GM18499 (cell line): ENCODE data around the gene HS3ST4.
A peak's percentile ranks its signal among the peaks of the same experiment; 100 is the strongest.
"Not testable (repeated sequence)": the region's sequence is repeated elsewhere in the genome, so short reads cannot be mapped to it uniquely, and the experiment has no call there.

Experiments used
- ATAC-seq: cut with Tn5 transposase; IDR thresholded peaks from one replicate; pipeline ENCODE4 v1.9.1; 2021; ENCODE audit warnings: moderate number of reproducible peaks; ENCODE audit not compliant: insufficient read depth, unreplicated experiment

HS3ST4 gene

GRCh38 chr16:25966172-25967097 lies 274.7 kb downstream of the HS3ST4 start:
- peak; percentile 86 for ATAC-seq

DNA sequence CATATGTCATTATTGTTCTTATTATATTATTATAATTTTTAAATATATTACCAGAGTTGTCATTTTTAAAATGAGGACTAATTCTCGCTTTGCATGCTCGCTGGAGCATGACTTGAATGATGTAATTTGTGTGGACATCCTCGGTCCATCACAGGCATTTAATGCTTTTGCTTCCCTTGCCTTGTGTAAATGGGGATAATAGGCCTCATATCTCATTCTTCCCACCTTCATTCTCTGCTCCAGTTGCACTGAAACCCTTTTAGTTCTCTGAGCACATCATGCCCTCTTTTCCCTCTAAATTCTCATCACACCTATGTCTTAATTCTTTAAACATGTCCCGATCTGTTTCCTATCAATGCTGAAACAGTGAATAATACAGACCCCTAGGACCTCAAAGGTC lies 285.4 kb downstream of the HS3ST4 start:
- ATAC-seq: no peak

- no peak for ATAC-seq
Observed at GRCh38 chr16:25978218-25978617, 286.5 kb downstream of the HS3ST4 start.

- ATAC-seq: no peak
Observed at GRCh38 chr16:25988084-25988483, 296.3 kb downstream of the HS3ST4 start.

DNA sequence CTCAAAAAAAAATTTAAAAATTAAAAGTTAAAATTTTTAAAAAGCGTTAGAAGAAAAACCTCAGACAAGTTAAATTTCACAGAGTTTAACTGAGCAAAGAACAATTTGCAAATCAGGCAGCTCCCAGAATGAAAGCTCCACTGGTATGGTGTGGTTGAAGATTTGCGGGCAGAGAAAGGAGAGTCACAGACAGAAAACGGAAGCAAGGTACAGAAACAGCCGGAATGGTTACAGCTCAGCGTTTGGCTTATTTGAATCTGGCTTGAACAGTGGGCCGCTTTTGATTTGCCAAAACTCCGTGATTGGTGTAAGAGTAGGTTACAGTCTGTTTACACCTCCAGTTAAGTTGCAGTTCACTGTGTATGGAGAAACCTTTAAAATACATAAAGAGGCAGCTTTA lies 297.1 kb downstream of the HS3ST4 start:
- ATAC-seq: no peak

DNA sequence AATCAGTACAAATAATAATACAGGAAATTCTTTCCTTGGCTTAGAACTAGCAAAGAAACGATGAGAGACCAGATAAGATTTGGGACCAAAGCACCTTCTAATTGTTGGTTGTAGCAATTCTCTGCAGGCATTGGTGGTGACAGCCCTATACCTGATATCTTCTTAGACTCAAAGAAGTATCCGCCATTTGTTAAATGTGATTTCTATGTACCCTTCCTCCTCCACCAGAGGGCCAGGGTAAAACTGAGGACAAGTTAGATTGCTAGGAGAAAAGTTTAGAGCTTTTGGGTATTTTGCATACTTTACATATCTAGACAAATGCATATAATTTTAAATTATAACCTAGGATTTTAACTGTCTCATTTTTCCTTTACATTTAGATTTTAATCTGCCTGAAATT lies 304.3 kb downstream of the HS3ST4 start:
- ATAC-seq: no peak

GRCh38 chr16:26005336-26005735 lies 313.6 kb downstream of the HS3ST4 start:
- ATAC-seq: no peak

- no peak for ATAC-seq
Observed at GRCh38 chr16:26012376-26012775, 320.6 kb downstream of the HS3ST4 start.

- no peak for ATAC-seq
Observed at GRCh38 chr16:26015776-26016175, 324.0 kb downstream of the HS3ST4 start.

DNA sequence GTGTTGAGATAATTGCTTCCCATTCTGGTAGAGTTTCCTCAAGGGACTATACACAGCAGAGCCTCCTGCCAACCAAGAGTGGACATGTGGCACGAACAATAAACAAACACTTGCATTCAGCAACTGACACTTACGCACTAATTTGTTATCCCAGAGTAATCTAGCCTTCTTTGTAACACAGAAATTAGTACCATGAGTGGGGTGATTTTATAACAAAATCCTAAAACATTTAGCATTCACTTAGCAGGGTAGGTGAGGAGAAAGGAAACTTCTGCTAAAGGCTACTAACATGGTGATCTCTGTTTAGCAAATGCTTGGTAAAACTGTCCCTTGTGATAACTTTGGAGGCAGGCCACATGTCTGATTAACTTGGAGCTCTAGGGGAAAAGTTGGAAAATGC lies 325.2 kb downstream of the HS3ST4 start:
- ATAC-seq: no peak

GRCh38 chr16:26019381-26020242 lies 327.9 kb downstream of the HS3ST4 start:
- ATAC-seq: no peak

DNA sequence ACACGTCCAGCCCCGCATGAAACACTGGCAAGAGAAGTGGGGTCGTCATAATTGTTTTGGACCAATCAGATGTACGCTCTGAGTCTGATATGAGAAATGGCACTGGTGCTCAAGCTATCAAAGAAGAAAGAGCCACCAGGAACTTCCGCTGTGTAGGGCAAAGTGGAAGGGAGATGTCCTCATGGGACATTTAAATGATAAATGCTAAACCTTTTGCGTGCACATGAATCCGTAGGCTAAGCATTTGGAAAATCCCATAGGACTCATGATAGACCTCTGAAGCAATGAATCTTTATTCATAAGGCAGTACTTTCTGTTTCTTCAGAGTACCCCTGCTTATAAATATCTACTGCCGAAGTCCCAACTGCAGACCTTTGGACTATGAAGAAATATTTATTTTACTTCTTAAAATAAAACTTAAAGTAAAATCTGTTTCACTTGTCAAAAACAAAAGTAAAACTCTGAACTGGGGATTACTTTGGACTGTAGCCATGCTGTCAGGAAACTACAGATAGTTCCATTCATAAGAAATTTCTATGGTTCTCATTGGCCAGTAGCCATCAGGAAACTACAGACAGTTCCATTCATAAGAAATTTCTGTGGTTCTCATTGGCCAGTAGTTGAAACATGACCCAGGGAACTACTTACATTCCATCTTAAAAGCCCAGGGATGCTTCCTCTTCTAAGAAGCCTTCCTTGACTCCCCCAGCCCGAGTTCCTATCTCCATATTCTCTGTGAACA lies 335.1 kb downstream of the HS3ST4 start:
- no peak for ATAC-seq

DNA sequence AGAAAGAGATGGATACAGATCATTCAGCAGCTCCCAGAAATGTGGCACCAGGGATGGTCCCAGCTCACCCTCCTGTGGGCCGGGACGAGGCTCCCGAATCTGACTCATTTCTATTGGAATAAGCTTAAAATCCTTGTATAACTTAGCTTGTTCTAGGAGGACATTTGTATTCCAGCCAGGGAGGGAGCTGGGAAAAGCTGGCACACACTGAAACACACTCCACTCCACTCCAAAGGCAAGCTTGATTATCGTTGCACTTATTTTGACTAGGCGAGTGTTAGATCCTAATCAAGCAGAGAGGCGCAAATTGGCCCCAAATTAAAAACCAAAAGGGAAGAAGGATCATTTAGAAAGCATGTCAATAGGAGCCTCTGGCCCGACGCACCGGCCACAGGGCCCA lies 339.5 kb downstream of the HS3ST4 start:
- no peak for ATAC-seq

- not testable (repeated sequence) for ATAC-seq
Observed at GRCh38 chr16:26032661-26033060, 340.9 kb downstream of the HS3ST4 start.

DNA sequence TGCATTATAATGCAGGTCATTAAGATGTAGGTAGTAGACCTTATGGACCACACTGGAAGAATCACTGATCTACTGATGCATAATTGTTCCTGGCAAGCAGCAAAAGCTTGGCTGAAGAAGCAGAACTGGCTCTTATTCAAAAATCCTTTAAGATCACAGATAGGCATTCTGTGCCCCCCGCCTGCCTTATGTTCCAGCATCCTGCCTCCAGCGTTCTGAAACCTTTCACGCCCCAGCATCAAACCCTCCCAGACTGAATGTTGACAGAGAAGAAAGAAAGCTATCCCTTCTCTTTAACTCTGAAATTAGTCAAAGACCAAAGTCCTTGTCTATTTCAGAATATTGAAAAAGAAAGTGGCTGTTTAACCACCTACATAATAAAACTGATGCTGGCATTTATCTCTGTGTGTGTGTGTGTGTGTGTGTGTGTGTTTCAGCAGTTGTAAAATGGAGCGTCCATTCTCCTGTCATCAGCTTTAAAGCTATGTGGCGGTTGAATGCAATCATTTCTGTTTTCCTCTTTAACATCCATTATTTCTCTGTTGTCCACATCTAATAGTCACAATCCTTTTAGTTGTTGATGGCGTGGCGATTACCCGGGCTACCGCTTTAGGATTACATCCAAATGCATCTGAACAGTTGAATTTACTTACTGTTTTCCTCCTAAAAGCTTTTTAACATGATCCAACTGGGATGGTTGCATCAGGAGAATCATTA lies 350.4 kb downstream of the HS3ST4 start:
- no peak for ATAC-seq

DNA sequence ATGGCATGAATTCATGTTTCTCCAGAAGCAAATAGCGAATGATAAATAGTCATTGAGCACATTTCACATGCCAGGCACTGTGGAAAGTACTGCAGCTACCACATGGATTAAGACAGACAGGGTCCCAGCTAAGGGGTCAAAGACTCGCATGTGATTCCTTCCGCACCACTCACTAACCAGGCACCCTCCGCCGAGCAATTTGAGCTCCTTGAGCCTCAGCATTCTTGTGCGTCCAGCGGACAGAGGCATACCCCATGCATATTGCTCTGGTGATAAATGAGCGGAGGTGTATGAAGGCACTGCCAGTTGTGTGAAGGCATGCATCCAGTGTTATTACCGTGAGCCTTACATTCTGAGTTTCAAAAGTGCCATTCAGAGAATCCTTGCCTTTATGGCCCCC lies 358.7 kb downstream of the HS3ST4 start:
- no peak for ATAC-seq

DNA sequence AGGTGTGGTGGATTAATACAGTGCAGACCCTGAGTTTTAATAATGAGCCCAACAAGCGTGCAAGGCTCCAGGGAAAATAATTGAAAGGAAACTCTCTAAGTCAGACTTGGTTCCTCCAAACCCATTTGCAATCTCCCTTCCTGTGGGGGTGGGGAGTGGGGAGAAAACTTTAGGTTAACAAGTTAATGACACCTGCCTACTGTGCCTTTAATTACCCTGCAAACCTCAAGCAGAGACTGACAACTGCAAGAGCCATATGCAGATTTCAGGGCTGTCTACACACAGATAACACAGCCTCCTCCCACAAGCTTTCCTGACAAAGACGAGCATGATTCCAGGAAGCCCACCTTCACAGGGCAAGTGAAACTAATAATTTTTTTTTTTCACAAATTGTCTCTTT lies 359.3 kb downstream of the HS3ST4 start:
- ATAC-seq: no peak

DNA sequence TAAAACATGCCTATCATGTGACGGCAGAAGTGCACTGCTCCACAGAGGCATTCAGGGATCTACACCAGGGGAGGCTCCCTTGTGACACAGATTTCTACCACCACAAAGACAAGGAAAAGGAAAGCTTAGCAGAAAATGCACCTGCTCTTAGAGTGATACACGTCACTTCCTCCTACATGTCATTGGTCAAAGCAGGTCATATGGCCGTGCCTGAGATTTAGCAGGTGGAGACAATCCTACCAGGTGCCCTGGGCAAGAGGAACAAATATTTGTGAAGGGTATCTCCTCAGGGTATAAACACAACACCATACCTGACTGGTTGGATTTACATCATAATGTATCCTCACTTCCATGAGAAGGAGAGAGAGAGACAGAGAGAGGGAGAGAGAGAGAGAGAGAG lies 362.1 kb downstream of the HS3ST4 start:
- ATAC-seq: no peak

DNA sequence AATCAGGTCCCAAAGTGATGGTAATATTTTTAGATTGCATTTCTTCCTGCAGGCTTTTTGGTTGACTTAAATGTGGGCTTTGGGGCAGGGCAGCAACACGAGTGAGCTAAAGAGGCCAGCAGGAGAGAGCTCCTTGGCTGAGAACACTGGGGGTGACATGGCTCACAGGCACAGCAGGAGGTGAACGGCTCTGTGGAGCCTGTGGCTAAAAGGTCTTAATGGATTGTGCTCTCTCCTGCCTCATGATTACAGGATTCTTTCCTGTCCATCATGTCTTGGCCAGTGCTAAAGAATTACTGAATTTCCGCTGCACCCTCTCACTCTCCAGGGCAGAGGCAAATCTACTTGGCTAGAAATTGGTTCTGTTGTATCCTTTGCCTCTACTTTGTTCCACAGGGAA lies 366.6 kb downstream of the HS3ST4 start:
- no peak for ATAC-seq
